Measurements from ENCODE around the gene SMC4.
"Not testable (repeated sequence)": the region's sequence is repeated elsewhere in the genome, so short reads cannot be mapped to it uniquely, and the experiment has no call there.

SMC4 gene

GRCh38 chr3:160399125-160400029 lies at the start of gene SMC4, which contains the start of gene IFT80:
Gene SMC4, plus strand, starts transcription at chr3:160399650. Its CDS starts 1,177 bp downstream, at chr3:160400827.
Gene IFT80, minus strand, starts transcription at chr3:160399225. Its CDS starts 14,625 bp downstream, at chr3:160384600.
- peak; percentile 97 for DNase-seq

GRCh38 chr3:160355826-160356225 lies 43.6 kb upstream of the SMC4 start:
- DNase-seq: no peak

GRCh38 chr3:160362896-160363295 lies 36.6 kb upstream of the SMC4 start:
- not testable (repeated sequence) for DNase-seq

GRCh38 chr3:160365869-160366522 lies 33.5 kb upstream of the SMC4 start:
- no peak for DNase-seq

- no peak for DNase-seq
Measured at GRCh38 chr3:160368804-160369203, 30.6 kb upstream of the SMC4 start.

GRCh38 chr3:160369784-160370183 lies 29.7 kb upstream of the SMC4 start:
- no peak for DNase-seq

GRCh38 chr3:160370987-160371857 lies 28.2 kb upstream of the SMC4 start:
- no peak for DNase-seq

GRCh38 chr3:160372780-160373179 lies 26.7 kb upstream of the SMC4 start:
- DNase-seq: no peak

- no peak for DNase-seq
Measured at GRCh38 chr3:160373655-160374054, 25.8 kb upstream of the SMC4 start.

GRCh38 chr3:160374472-160374871 lies 25.0 kb upstream of the SMC4 start:
- DNase-seq: no peak

GRCh38 chr3:160374925-160375324 lies 24.5 kb upstream of the SMC4 start:
- DNase-seq: no peak

- DNase-seq: no peak
Measured at GRCh38 chr3:160376681-160377080, 22.8 kb upstream of the SMC4 start.

GRCh38 chr3:160378331-160379109 lies 20.9 kb upstream of the SMC4 start:
- no peak for DNase-seq

GRCh38 chr3:160379628-160380214 lies 19.7 kb upstream of the SMC4 start:
- DNase-seq: no peak

GRCh38 chr3:160381470-160381869 lies 18.0 kb upstream of the SMC4 start:
- no peak for DNase-seq

GRCh38 chr3:160384639-160385318 lies 14.7 kb upstream of the SMC4 start:
- no peak for DNase-seq

GRCh38 chr3:160390565-160391138 lies 8.8 kb upstream of the SMC4 start:
- DNase-seq: no peak

- no peak for DNase-seq
Measured at GRCh38 chr3:160392798-160393197, 6.7 kb upstream of the SMC4 start.

GRCh38 chr3:160393346-160394008 lies 6.0 kb upstream of the SMC4 start:
- DNase-seq: no peak

- no peak for DNase-seq
Measured at GRCh38 chr3:160394009-160394392, 5.4 kb upstream of the SMC4 start.
